NB4 (cell line): ENCODE results near the gene ZFYVE21.

Experiments used
- CTCF ChIP-seq: IDR thresholded peaks from one replicate; pipeline ENCODE4 v1.5.1; 2012; ENCODE audit warnings: low read depth, low read length
- POLR2A ChIP-seq: IDR thresholded peaks from 2 replicates; pipeline ENCODE4 v1.6.1; 2011; ENCODE audit warnings: mild to moderate bottlenecking; ENCODE audit not compliant: insufficient read length; ENCODE audit errors: extremely low read depth

DNA sequence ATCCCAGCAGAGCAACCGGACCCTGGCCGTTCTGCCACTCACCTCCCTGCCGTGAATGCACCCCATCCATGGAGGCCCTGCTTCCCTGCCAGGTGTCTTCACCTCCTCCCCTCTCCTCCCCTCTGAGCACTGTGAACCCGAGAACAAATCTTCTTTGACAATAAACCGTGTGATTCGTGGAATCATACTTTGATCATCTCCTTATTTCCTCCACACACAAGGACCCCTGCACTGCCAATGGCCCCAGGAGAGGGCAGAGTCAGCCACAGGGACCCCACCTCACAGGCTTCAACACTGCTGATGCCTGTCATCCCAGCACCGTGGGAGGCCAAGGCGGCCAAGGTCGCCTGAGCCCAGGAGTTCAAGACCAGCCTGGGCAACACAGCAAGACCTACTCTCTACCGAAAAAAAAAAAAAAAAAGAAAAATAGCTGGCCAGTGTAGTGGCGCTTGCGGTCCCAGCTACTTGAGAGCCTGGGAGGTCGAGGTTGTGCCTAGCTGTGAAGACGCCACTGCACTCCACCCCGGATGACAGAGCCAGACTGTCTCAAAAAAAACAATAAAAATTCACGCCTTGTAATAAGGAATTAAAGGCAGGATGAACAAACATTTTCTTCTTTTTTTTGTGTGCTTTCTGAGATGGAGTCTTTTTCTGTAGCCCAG, 1.4 kb upstream of the ZFYVE21 start:
- TF ChIP-seq CTCF (no peak), POLR2A (no peak)
